ENCODE data around the gene PAX3. TPM values are rescaled to one million over a fixed set of nuclear protein-coding genes. Genes with fewer than 3 reads are reported as not detected.
"Not testable (repeated sequence)": the region's sequence is repeated elsewhere in the genome, so short reads cannot be mapped to it uniquely, and the experiment has no call there.

The PAX3 gene
- total and polyA plus RNA-seq, 4 donors, result not detected

- no peak overlapping the region for H3K9ac ChIP-seq (ENCODE audit: insufficient read depth in 1 of 2, low read length in 2 of 2)
- H3K9me3 ChIP-seq (ENCODE audit: control insufficient read depth in 4 of 4, insufficient read depth in 3 of 4, low read length in 3 of 4), result no peaks in the 10 kb centered on the region
- DNase-seq (peak in 1 of 3 donors; percentile 21), ATAC-seq (ENCODE audit: insufficient read depth, low FRiP score) (no peak)
- no peak overlapping the region for H3K27ac ChIP-seq (ENCODE audit: low read depth in 1 of 2, low read length in 1 of 2)
- WGBS, 2 donors, result 47 to 53% methylated on average over 5 of the region's 5 CpGs
- H3K4me3 ChIP-seq, result no peak overlapping the region
- no peaks in the 10 kb centered on the region for H3K4me1 ChIP-seq (ENCODE audit: control insufficient read depth in 5 of 5, insufficient read depth in 5 of 5, low read length in 5 of 5)
- H3K36me3 ChIP-seq (ENCODE audit: control insufficient read depth in 4 of 4, insufficient read depth in 4 of 4, low read length in 4 of 4), result no peaks in the 10 kb centered on the region
- H3K27me3 ChIP-seq (ENCODE audit: control insufficient read depth in 3 of 3, insufficient read depth in 3 of 3, low read length in 2 of 3), result no peaks in the 10 kb centered on the region
- TF ChIP-seq CTCF (IDR thresholded peaks at IDR 0.05; ENCODE audit: control extremely low read depth, extremely low read depth), result no peak
These were observed 137.9 kb downstream of the PAX3 start for GRCh38 chr2:222160944-222161343.

GRCh38 chr2:222160125-222160524 is 138.7 kb downstream of the PAX3 start:
- no peaks in the 10 kb centered on the region for H3K9me3 ChIP-seq (ENCODE audit: control insufficient read depth in 4 of 4, insufficient read depth in 3 of 4, low read length in 3 of 4)
- no peak overlapping the region for H3K4me3 ChIP-seq
- H3K36me3 ChIP-seq (ENCODE audit: control insufficient read depth in 4 of 4, insufficient read depth in 4 of 4, low read length in 4 of 4), result no peaks in the 10 kb centered on the region
- ATAC-seq (ENCODE audit: insufficient read depth, low FRiP score), result no peak
- no peaks in the 10 kb centered on the region for H3K27me3 ChIP-seq (ENCODE audit: control insufficient read depth in 3 of 3, insufficient read depth in 3 of 3, low read length in 2 of 3)
- no peak overlapping the region for H3K27ac ChIP-seq (ENCODE audit: low read depth in 1 of 2, low read length in 1 of 2)
- H3K4me1 ChIP-seq (ENCODE audit: control insufficient read depth in 5 of 5, insufficient read depth in 5 of 5, low read length in 5 of 5), result no peaks in the 10 kb centered on the region
- WGBS, 2 donors, result 80 to 81% methylated on average over 2 of the region's 2 CpGs
- TF ChIP-seq CTCF (IDR thresholded peaks at IDR 0.05; ENCODE audit: control extremely low read depth, extremely low read depth), result no peak
- DNase-seq, result no peak
- H3K9ac ChIP-seq (ENCODE audit: insufficient read depth in 1 of 2, low read length in 2 of 2), result no peak overlapping the region

GRCh38 chr2:222159221-222159620 is 139.6 kb downstream of the PAX3 start:
- TF ChIP-seq CTCF (IDR thresholded peaks at IDR 0.05; ENCODE audit: control extremely low read depth, extremely low read depth), result no peak
- ATAC-seq (ENCODE audit: insufficient read depth, low FRiP score), result no peak
- Histone ChIP-seq H3K36me3 (ENCODE audit: control insufficient read depth in 4 of 4, insufficient read depth in 4 of 4, low read length in 4 of 4) (no peaks in the 10 kb centered on the region), H3K27me3 (ENCODE audit: control insufficient read depth in 3 of 3, insufficient read depth in 3 of 3, low read length in 2 of 3) (no peaks in the 10 kb centered on the region), H3K9ac (ENCODE audit: insufficient read depth in 1 of 2, low read length in 2 of 2) (no peak overlapping the region), H3K9me3 (ENCODE audit: control insufficient read depth in 4 of 4, insufficient read depth in 3 of 4, low read length in 3 of 4) (no peaks in the 10 kb centered on the region), H3K4me3 (no peak overlapping the region), H3K27ac (ENCODE audit: low read depth in 1 of 2, low read length in 1 of 2) (no peak overlapping the region), H3K4me1 (ENCODE audit: control insufficient read depth in 5 of 5, insufficient read depth in 5 of 5, low read length in 5 of 5) (no peaks in the 10 kb centered on the region)
- no peak for DNase-seq
- WGBS, 2 donors, result 87 to 90% methylated on average over 4 of the region's 4 CpGs

- not testable (repeated sequence) for H3K9me3 ChIP-seq (ENCODE audit: control insufficient read depth in 4 of 4, insufficient read depth in 3 of 4, low read length in 3 of 4); H3K36me3 ChIP-seq (ENCODE audit: control insufficient read depth in 4 of 4, insufficient read depth in 4 of 4, low read length in 4 of 4); H3K27ac ChIP-seq (ENCODE audit: low read depth in 1 of 2, low read length in 1 of 2); H3K4me3 ChIP-seq; H3K27me3 ChIP-seq (ENCODE audit: control insufficient read depth in 3 of 3, insufficient read depth in 3 of 3, low read length in 2 of 3); H3K9ac ChIP-seq (ENCODE audit: insufficient read depth in 1 of 2, low read length in 2 of 2); H3K4me1 ChIP-seq (ENCODE audit: control insufficient read depth in 5 of 5, insufficient read depth in 5 of 5, low read length in 5 of 5); ATAC-seq (ENCODE audit: insufficient read depth, low FRiP score); DNase-seq
- WGBS, 2 donors, result 50 to 56% methylated on average over 26 to 27 of the region's 27 CpGs
These were observed 143.7 kb downstream of the PAX3 start for GRCh38 chr2:222155003-222155664.

Other genes starting within 250 kb of the PAX3 start
- 10 to 100 TPM in 1 of 2 donors, 1 to 10 TPM in 1; 6.5 to 39.5 TPM for gene SGPP2, start 125.5 kb upstream of the PAX3 start, total RNA-seq
- 10 to 100 TPM in 1 of 2 donors, 1 to 10 TPM in 1; 3.9 to 39.5 TPM for gene SGPP2, start 125.5 kb upstream of the PAX3 start, polyA plus RNA-seq